Measurements from ENCODE around the gene RNFT2.
"Not testable (repeated sequence)": the region's sequence is repeated elsewhere in the genome, so short reads cannot be mapped to it uniquely, and the experiment has no call there.

The RNFT2 gene

DNA sequence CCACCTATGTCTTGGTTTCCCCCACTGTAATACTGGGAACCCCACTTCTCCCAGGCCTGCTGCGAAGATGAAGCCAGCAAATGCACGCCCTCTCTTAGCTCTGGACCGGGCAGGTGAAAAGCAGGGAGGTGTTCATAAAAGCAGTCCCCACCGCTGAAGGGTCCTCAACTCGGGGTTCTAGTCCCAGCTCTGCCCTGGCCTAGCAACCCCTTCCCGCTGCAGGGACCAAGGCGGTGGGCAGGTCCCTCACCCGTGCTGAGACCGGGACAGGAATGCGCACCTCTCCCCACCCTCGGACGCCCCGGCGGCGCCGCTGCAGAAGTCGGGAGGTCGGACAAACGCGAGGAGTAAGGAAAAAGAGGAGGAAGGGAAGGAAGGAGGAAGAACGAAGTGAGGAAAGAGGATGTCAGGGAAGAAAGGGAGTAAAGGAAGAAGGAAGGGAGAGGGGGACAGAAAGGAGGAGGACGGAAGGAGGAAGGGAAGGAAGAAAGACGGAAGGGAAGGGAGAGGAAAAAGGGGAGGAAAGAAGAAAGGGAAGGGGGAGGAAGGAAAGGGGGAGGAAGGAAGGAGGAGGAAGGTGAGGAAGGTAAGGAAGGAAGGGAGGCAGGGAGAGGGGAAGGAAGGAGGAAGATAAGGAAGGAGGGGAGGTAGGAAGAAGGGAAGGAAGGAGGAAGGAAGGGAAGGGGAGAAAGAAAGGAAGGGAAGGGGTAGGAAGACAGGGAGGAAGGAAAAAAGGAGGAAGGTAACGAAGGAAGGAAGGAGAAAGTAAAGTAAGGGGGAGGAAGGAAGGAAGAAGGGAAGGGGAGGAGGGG, 947 bp upstream of the RNFT2 start:
- in situ Hi-C loops (cut with MboI; ENCODE audit: low sequenced_read_pairs, unreplicated experiment) = no loop called here
- peak; percentile 34 for DNase-seq (ENCODE audit: low spot score)

DNA sequence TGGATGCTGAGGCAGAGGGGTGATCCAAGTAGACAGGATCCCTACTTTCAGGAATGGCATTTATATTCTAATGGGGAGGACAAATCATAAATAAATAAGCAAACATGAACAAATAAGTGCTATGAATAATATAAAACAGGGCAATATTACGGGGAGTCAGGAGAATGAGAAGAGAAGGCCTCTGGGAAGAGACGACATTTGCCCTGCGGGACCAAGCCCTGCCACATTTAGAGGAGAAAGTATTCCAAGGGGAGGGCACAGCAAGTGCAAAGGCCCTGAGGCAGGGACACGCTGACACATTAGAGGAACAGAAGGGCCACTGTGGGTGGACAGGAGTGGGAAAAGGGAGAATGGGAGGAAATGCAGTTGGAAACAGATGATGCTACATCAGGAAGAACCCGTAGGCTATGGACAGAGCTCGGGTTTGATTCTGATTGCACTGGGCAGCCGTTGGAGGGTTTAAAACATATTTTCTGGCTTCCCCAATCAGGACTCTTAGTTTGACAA, 1.3 kb downstream of the RNFT2 start:
- TF ChIP-seq, protein P1, sequence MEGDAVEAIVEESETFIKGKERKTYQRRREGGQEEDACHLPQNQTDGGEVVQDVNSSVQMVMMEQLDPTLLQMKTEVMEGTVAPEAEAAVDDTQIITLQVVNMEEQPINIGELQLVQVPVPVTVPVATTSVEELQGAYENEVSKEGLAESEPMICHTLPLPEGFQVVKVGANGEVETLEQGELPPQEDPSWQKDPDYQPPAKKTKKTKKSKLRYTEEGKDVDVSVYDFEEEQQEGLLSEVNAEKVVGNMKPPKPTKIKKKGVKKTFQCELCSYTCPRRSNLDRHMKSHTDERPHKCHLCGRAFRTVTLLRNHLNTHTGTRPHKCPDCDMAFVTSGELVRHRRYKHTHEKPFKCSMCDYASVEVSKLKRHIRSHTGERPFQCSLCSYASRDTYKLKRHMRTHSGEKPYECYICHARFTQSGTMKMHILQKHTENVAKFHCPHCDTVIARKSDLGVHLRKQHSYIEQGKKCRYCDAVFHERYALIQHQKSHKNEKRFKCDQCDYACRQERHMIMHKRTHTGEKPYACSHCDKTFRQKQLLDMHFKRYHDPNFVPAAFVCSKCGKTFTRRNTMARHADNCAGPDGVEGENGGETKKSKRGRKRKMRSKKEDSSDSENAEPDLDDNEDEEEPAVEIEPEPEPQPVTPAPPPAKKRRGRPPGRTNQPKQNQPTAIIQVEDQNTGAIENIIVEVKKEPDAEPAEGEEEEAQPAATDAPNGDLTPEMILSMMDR (IDR thresholded peaks at IDR 0.05; ENCODE audit: borderline replicate concordance, control extremely low read depth, extremely low read depth, insufficient read depth, missing control alignments) = no peak
- no peak for DNase-seq (ENCODE audit: low spot score)
- in situ Hi-C loops (cut with MboI; ENCODE audit: low sequenced_read_pairs, unreplicated experiment) = no loop called here

More for the DNA sequence above, 947 bp upstream of the RNFT2 start:
- TF ChIP-seq, protein P1 (IDR thresholded peaks at IDR 0.05; ENCODE audit: borderline replicate concordance, control extremely low read depth, extremely low read depth, insufficient read depth, missing control alignments) = no peak

DNA sequence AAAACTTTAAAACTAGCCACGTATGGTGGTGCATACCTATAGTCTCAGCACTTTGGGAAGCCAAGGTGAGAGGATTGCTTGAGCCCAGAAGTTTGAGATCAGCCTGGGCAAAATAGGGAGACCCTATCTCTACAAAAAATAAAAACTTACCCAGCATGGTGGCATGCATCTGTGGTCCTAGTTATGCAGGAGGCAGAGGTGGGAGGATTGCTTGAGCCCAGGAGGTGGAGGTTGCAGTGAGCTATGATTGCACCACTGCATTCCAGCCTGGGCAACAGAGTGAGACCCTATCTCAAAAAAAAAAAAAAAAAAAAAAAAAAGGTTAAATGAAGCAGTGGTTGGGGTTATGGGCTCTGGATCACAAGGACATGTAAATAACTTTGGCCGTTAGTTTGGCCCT, 4.7 kb downstream of the RNFT2 start:
- in situ Hi-C loops (cut with MboI; ENCODE audit: low sequenced_read_pairs, unreplicated experiment); DNase-seq (ENCODE audit: low spot score): not testable (repeated sequence)

DNA sequence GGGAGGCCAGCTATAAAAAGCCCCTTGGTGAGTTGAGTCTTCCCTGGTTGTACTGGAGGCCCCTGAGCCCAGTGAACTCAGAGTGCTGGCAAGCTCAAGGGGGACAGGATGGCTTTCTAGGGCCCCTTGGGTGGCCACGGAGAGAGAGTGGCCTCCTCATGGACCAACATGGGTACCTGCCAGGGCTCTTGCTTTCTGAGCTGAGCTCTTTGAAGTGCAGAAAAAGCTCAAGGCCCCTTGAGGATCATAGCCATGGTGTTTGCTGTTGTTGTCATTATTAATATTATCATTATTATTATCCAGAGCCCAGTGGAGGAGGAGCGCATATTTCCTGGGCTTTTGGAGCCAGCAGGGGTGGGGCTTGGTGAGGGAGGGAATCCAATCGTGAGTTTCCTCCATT, 6.7 kb downstream of the RNFT2 start:
- TF ChIP-seq, protein P1 (IDR thresholded peaks at IDR 0.05; ENCODE audit: borderline replicate concordance, control extremely low read depth, extremely low read depth, insufficient read depth, missing control alignments) = no peak
- in situ Hi-C loops (cut with MboI; ENCODE audit: low sequenced_read_pairs, unreplicated experiment) = no loop called here
- no peak for DNase-seq (ENCODE audit: low spot score)

DNA sequence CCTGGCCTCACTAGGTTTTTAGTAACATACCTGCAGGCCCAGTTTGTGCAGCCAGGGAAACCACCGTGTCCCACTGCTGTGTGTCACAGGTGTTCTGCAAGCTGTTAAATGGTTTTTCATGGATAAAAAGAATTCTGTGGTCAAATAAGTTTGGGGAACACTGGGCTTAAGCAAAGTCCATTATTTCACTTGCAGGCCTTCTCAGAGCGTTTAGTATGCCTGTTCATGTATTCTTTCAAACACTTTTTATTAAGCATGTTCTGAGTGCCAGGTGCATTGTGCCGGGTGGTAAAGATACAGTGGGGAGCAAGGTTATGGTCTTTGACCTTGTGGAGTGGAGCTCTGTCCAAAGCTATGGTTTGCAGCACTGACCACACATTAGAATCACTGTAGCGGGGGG, 7.4 kb downstream of the RNFT2 start:
- in situ Hi-C loops (cut with MboI; ENCODE audit: low sequenced_read_pairs, unreplicated experiment) = no loop called here
- no peak for DNase-seq (ENCODE audit: low spot score)
- TF ChIP-seq, protein P1 (IDR thresholded peaks at IDR 0.05; ENCODE audit: borderline replicate concordance, control extremely low read depth, extremely low read depth, insufficient read depth, missing control alignments) = no peak

DNA sequence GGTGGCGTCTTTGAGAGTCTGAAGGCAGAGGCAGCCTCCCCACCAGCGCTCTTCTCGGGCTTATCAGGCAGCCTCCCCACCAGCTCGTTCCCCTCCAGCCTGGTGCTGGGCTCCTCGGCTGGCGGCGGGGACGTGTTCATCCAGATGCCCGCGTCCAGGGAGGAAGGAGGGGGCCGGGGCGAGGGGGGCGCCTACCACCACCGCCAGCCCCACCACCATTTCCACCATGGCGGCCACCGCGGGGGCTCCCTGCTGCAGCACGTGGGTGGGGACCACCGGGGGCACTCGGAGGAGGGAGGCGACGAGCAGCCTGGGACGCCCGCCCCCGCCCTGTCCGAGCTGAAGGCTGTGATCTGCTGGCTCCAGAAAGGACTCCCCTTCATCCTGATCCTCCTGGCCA, 11.8 kb downstream of the RNFT2 start:
- DNase-seq (ENCODE audit: low spot score) = no peak
- in situ Hi-C loops (cut with MboI; ENCODE audit: low sequenced_read_pairs, unreplicated experiment) = no loop called here
- TF ChIP-seq, protein P1 (IDR thresholded peaks at IDR 0.05; ENCODE audit: borderline replicate concordance, control extremely low read depth, extremely low read depth, insufficient read depth, missing control alignments) = no peak

- DNase-seq (ENCODE audit: low spot score) = no peak
- TF ChIP-seq, protein P1 (IDR thresholded peaks at IDR 0.05; ENCODE audit: borderline replicate concordance, control extremely low read depth, extremely low read depth, insufficient read depth, missing control alignments) = no peak
- in situ Hi-C loops (cut with MboI; ENCODE audit: low sequenced_read_pairs, unreplicated experiment) = no loop called here
Observed at GRCh38 chr12:116750298-116750697, 12.2 kb downstream of the RNFT2 start.

DNA sequence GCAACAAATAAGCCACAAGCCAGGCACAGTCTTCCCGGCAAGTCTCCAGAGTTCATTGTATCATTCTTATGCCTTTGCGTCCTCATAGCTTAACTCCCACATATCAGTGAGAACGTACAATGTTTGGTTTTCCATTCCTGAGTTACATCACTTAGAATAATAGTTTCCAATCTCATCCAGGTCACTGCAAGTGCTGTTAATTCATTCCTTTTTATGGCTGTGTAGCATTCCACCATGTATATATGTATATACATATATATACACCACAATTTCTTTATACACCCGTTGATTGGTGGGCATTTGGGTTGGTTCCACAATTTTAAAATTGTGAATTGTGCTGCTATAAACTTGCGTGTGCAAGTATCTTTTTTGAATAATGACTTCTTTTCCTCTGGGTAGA, 16.0 kb downstream of the RNFT2 start:
- DNase-seq (ENCODE audit: low spot score); in situ Hi-C loops (cut with MboI; ENCODE audit: low sequenced_read_pairs, unreplicated experiment): not testable (repeated sequence)

- DNase-seq (ENCODE audit: low spot score); in situ Hi-C loops (cut with MboI; ENCODE audit: low sequenced_read_pairs, unreplicated experiment): not testable (repeated sequence)
Observed at GRCh38 chr12:116754783-116755182, 16.7 kb downstream of the RNFT2 start.
